B cell (primary cell): ENCODE measurements around the gene ISLR2. TPM values are rescaled to one million over a fixed set of nuclear protein-coding genes. Genes with fewer than 3 reads are reported as not detected.

Experiments
- ATAC-seq: fragments of 200-7000 bp; cut with Tn5 transposase; one replicate; pipeline ENCODE4 v1.10.0; 2021; ENCODE audit warnings: low read depth, mild to moderate bottlenecking, moderate number of reproducible peaks, moderate library complexity
- CTCF ChIA-PET: fragments of 350-600 bp; sonication (Branson Sonifier 250); formaldehyde crosslinking; loops from one replicate; lab custom pipeline; 2021; ENCODE audit warnings: antibody characterized with exemption, inconsistent platforms; lab: Charles Lee
- POLR2A ChIA-PET: fragments of 350-600 bp; sonication (Branson Sonifier 250); formaldehyde crosslinking; loops from one replicate; lab custom pipeline; 2021; ENCODE audit warnings: antibody characterized with exemption; lab: Charles Lee
- DNase-seq: peaks from one replicate; pipeline ENCODE4 v3.0.0; 2013
- H2AFZ ChIP-seq: 2 replicates; pipeline ENCODE4 v1.6.1; 2012; ENCODE audit warnings: mild to moderate bottlenecking, low read depth, low read length; ENCODE audit not compliant: insufficient read depth, poor library complexity, severe bottlenecking
- H3K27ac ChIP-seq, 2 donors: 1 replicate in 1 of 2; 2 replicates in 1 of 2; pipeline ENCODE4 v1.5.1; 2012 to 2013; ENCODE audit warnings: low read length in 2 of 2, mild to moderate bottlenecking in 2 of 2, moderate library complexity in 1 of 2
- H3K27me3 ChIP-seq, 4 experiments: fragments of 200-600 bp in 1 of 4; sonication (generic) in 1 of 4; replicated peaks in 1 of 4; 1 replicate in 2 of 4; 2 replicates in 2 of 4; pipeline versions ENCODE4 v1.6.1 to v1.7.0; 2013 to 2016; ENCODE audit warnings: low read length in 3 of 4, mild to moderate bottlenecking in 2 of 4, mixed read lengths in 1 of 4, moderate library complexity in 1 of 4; ENCODE audit not compliant: insufficient read depth in 4 of 4, control insufficient read depth in 3 of 4; ENCODE audit errors: control extremely low read depth in 1 of 4
- H3K36me3 ChIP-seq, 2 experiments: replicated peaks in 1 of 2; 1 replicate in 1 of 2; 2 replicates in 1 of 2; pipeline versions ENCODE4 v1.6.1 to v1.7.1; 2013; ENCODE audit warnings: low read length in 1 of 2; ENCODE audit not compliant: insufficient read depth in 2 of 2, control insufficient read depth in 1 of 2; ENCODE audit errors: control extremely low read depth in 1 of 2, extremely low read depth in 1 of 2
- H3K4me1 ChIP-seq, 2 donors: fragments of 200-600 bp in 1 of 2; sonication (generic) in 1 of 2; 1 replicate in 1 of 2; 2 replicates in 1 of 2; pipeline versions ENCODE4 v1.5.1 to v1.6.1; 2013 to 2017; ENCODE audit warnings: low read length in 2 of 2; ENCODE audit not compliant: control insufficient read depth in 2 of 2, insufficient read depth in 2 of 2
- H3K4me2 ChIP-seq: replicated peaks from 2 replicates; pipeline ENCODE3; 2012; ENCODE audit warnings: mild to moderate bottlenecking, low read depth, low read length; ENCODE audit not compliant: poor library complexity, severe bottlenecking
- H3K4me3 ChIP-seq, 5 experiments: fragments of 200-600 bp in 1 of 5; sonication (generic) in 1 of 5; 1 replicate in 3 of 5; 2 replicates in 2 of 5; pipeline versions ENCODE4 v1.5.1 to v1.7.0; 2011 to 2016; ENCODE audit warnings: low read length in 4 of 5, mild to moderate bottlenecking in 4 of 5, low read depth in 2 of 5, control low read depth in 1 of 5, moderate library complexity in 1 of 5; ENCODE audit not compliant: insufficient read depth in 1 of 5; ENCODE audit errors: control extremely low read depth in 1 of 5, extremely low read depth in 1 of 5
- H3K79me2 ChIP-seq: fragments of 200-600 bp; sonication (generic); one replicate; pipeline ENCODE4 v1.6.0; 2016; ENCODE audit warnings: low read length; ENCODE audit not compliant: control insufficient read depth, insufficient read depth
- H3K9ac ChIP-seq: fragments of 200-600 bp; sonication (generic); 2 replicates; pipeline ENCODE4 v1.6.1; 2017; ENCODE audit warnings: mild to moderate bottlenecking, low read length, moderate library complexity
- H3K9me3 ChIP-seq, 3 donors: one replicate each; pipeline versions ENCODE4 v1.6.1 to v1.7.1; 2013; ENCODE audit warnings: low read length in 2 of 3; ENCODE audit not compliant: control insufficient read depth in 2 of 3, insufficient read depth in 1 of 3; ENCODE audit errors: control extremely low read depth in 1 of 3
- H4K20me1 ChIP-seq: 2 replicates; pipeline ENCODE4 v1.6.0; 2012; ENCODE audit warnings: mild to moderate bottlenecking, low read length; ENCODE audit not compliant: insufficient read depth, control insufficient read depth, poor library complexity, severe bottlenecking
- H3K27ac Mint-ChIP-seq: one replicate; pipeline ENCODE4 v1.8.0; 2021; ENCODE audit warnings: mixed read lengths
- H3K27me3 Mint-ChIP-seq: one replicate; pipeline ENCODE4 v1.8.0; 2021; ENCODE audit warnings: mixed read lengths
- H3K4me1 Mint-ChIP-seq: one replicate; pipeline ENCODE4 v1.8.0; 2021; ENCODE audit warnings: mixed read lengths
- H3K4me3 Mint-ChIP-seq: one replicate; pipeline ENCODE4 v1.8.0; 2021; ENCODE audit warnings: mixed read lengths
- H3K9me3 Mint-ChIP-seq: one replicate; pipeline ENCODE4 v1.8.0; 2022; ENCODE audit warnings: mixed read lengths; ENCODE audit not compliant: insufficient read depth
- CTCF ChIP-seq: fragments of 200-600 bp; IDR thresholded peaks from one replicate; pipeline ENCODE4 v1.8.0; 2022; ENCODE audit warnings: antibody characterized with exemption, mild to moderate bottlenecking
- EZH2 ChIP-seq: IDR thresholded peaks from 2 replicates; pipeline ENCODE4 v1.6.1; 2012; ENCODE audit warnings: borderline replicate concordance, low read depth, mild to moderate bottlenecking, moderate library complexity, low read length; ENCODE audit not compliant: insufficient read depth, poor library complexity, severe bottlenecking
- WGBS: methylation state at CpG from one replicate; pipeline ENCODE4 v1.1.5; 2013; ENCODE audit warnings: missing lambda C conversion rate; ENCODE audit not compliant: insufficient coverage; 5-methylcytosine and 5-hydroxymethylcytosine counted together
- intact Hi-C: fragments of 100-400 bp; cut with micrococcal nuclease; formaldehyde crosslinking; loops from one replicate; pipeline ENCODE4 v1.10.0; 2022
- polyA plus RNA-seq: library from polyadenylated mRNA; depleted of rRNA; stranded (reverse); fragments of >200 nt; gene quantifications from 2 replicates; pipeline ENCODE4 v1.2.3, GENCODE V29; 2012
- total RNA-seq, 2 donors: library from RNA; stranded (reverse); fragments of 120-200 nt in 1 of 2; gene quantifications; 1 replicate in 1 of 2; 2 replicates in 1 of 2; pipeline versions ENCODE4 v1.2.3 to v1.2.4, GENCODE V29; 2013 to 2022

ISLR2 gene
- total and polyA plus RNA-seq, 2 donors (not counting 1 experiment from before 2014, with no cell fraction given) = not detected

- Mint-ChIP-seq H3K9me3 (no peaks in the 10 kb centered on the region), H3K27ac (no peak overlapping the region), H3K27me3 (peaks cover 27% of the 10 kb centered on the region), H3K4me3 (no peak overlapping the region), H3K4me1 (no peaks in the 10 kb centered on the region)
- H3K27ac ChIP-seq = no peak overlapping the region
- ATAC-seq = no peak
- H3K27me3 ChIP-seq = no peaks in the 10 kb centered on the region
- H3K9me3 ChIP-seq = no peaks in the 10 kb centered on the region
- ChIA-PET POLR2A (no interaction called here), CTCF (no interaction called here)
- no peak overlapping the region for H3K4me3 ChIP-seq
- no peaks in the 10 kb centered on the region for H3K79me2 ChIP-seq
- no peaks in the 10 kb centered on the region for H4K20me1 ChIP-seq
- no peak overlapping the region for H3K4me2 ChIP-seq
- intact Hi-C loops = no loop called here
- no peaks in the 10 kb centered on the region for H3K36me3 ChIP-seq
- no peak overlapping the region for H2AFZ ChIP-seq
- WGBS = 83% methylated on average over 7 of the region's 8 CpGs
- no peak for DNase-seq
- H3K9ac ChIP-seq = no peak overlapping the region
- no peak for TF ChIP-seq CTCF
- no peak for TF ChIP-seq EZH2
- H3K4me1 ChIP-seq = no peaks in the 10 kb centered on the region
Observed at GRCh38 chr15:74182131-74182530, 51.7 kb downstream of the ISLR2 start.

GRCh38 chr15:74184582-74185091 lies 54.3 kb downstream of the ISLR2 start:
- POLR2A ChIA-PET = no interaction called here

More at GRCh38 chr15:74184582-74185091, 54.3 kb downstream of the ISLR2 start:
- Mint-ChIP-seq H3K9me3 (no peaks in the 10 kb centered on the region), H3K27ac (no peak overlapping the region), H3K4me3 (no peak overlapping the region), H3K4me1 (no peaks in the 10 kb centered on the region), H3K27me3 (peaks cover 7% of the 10 kb centered on the region)
- H3K4me2 ChIP-seq = no peak overlapping the region
- no peak overlapping the region for H3K9ac ChIP-seq
- WGBS = 77% methylated on average over 11 of the region's 12 CpGs
- CTCF ChIA-PET = no interaction called here
- H2AFZ ChIP-seq = no peak overlapping the region
- no peak overlapping the region for H3K4me3 ChIP-seq
- H4K20me1 ChIP-seq = no peaks in the 10 kb centered on the region
- no peak overlapping the region for H3K27ac ChIP-seq
- no peak for TF ChIP-seq CTCF
- no peak for TF ChIP-seq EZH2
- no peak for DNase-seq
- intact Hi-C loops = no loop called here
- H3K4me1 ChIP-seq = no peaks in the 10 kb centered on the region
- no peaks in the 10 kb centered on the region for H3K79me2 ChIP-seq
- no peaks in the 10 kb centered on the region for H3K9me3 ChIP-seq
- H3K36me3 ChIP-seq = no peaks in the 10 kb centered on the region
- no peak for ATAC-seq
- no peaks in the 10 kb centered on the region for H3K27me3 ChIP-seq
